ENCODE measurements around the gene PRKG1. TPM values are rescaled to one million over a fixed set of nuclear protein-coding genes. Genes with fewer than 3 reads are reported as not detected.

The PRKG1 gene
- total RNA-seq, 1 experiment from 2014 or later, result 10.4 TPM

DNA sequence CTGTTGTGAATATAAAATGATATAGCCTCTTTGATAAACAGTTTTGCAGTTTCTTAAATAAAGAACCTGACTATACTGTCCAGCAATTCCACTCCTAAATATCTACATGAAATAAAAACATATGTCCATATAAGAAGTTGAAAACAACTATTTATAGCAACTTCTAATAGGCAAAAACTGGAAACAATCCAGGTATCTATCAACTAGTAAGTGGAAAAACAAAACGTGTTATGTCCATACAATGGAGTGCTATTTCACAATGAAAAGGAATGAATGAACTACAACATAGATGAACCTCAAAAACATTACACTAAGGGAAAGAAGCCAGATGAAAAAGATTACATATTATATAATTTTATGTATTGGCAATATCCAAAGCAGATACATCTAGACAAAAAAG lies 356.2 kb downstream of the PRKG1 start:
- Histone ChIP-seq H4K91ac (ENCODE audit: insufficient read length, low read depth, low read length) (no peak overlapping the region), H3T11ph (ENCODE audit: low read length) (no peak overlapping the region), H3K9ac (ENCODE audit: extremely low read depth, insufficient read length, low read length) (no peak overlapping the region), H3K79me2 (ENCODE audit: insufficient read depth, low read length) (no peaks in the 10 kb centered on the region), H2AK5ac (ENCODE audit: insufficient read length, low read length) (no peak overlapping the region), H4K20me1 (ENCODE audit: control insufficient read depth, insufficient read depth, insufficient read length) (no peaks in the 10 kb centered on the region), H3K9me3 (ENCODE audit: control insufficient read depth, low read depth, low read length) (no peaks in the 10 kb centered on the region), H2BK15ac (ENCODE audit: low read depth, low read length) (no peak overlapping the region), H3K56ac (ENCODE audit: insufficient read length, low read depth, low read length) (no peak overlapping the region), H3K27ac (ENCODE audit: insufficient read length, low read depth, low read length) (no peak overlapping the region), H2BK5ac (ENCODE audit: insufficient read length, low read length) (no peak overlapping the region), H3K14ac (ENCODE audit: insufficient read depth, low read length) (no peak overlapping the region), H3K23me2 (ENCODE audit: insufficient read length, low read depth, low read length, poor library complexity, severe bottlenecking) (no peaks in the 10 kb centered on the region), H3K27me3 (ENCODE audit: insufficient read depth, low read length) (no peaks in the 10 kb centered on the region), H2AFZ (ENCODE audit: low read length) (no peak overlapping the region), H3K4me1 (ENCODE audit: insufficient read depth, low read length) (peaks cover under 1% of the 10 kb centered on the region; the same call in 1 of the 2 replicates), H2BK20ac (ENCODE audit: low read depth, low read length, poor library complexity, severe bottlenecking) (no peak overlapping the region), H3K4me2 (ENCODE audit: insufficient read depth, insufficient read length, low read length) (no peak overlapping the region), H2BK12ac (ENCODE audit: insufficient read length, low read depth, low read length) (no peak overlapping the region), H3K23ac (ENCODE audit: insufficient read length, low read depth, low read length) (no peak overlapping the region), H4K8ac (replicated peaks; ENCODE audit: insufficient read length, low read depth, low read length) (no peak overlapping the region), H2BK120ac (ENCODE audit: low read depth, low read length, poor library complexity, severe bottlenecking) (no peak overlapping the region), H3K18ac (ENCODE audit: insufficient read length, low read depth, low read length) (no peak overlapping the region), H3K4ac (ENCODE audit: low read depth, low read length) (no peak overlapping the region), H4K5ac (ENCODE audit: insufficient read length, low read depth, low read length) (no peak overlapping the region), H3K79me1 (ENCODE audit: insufficient read depth, low read depth, low read length, poor library complexity, severe bottlenecking) (no peaks in the 10 kb centered on the region)
- no peak overlapping the region for H3K27ac Mint-ChIP-seq
- H3K36me3 Mint-ChIP-seq (ENCODE audit: insufficient read depth in 1 of 3, low read depth in 3 of 3), result no peaks in the 10 kb centered on the region
- no peaks in the 10 kb centered on the region for H3K9me3 Mint-ChIP-seq
- H3K4me1 Mint-ChIP-seq, result peaks cover 8% of the 10 kb centered on the region in 2 experiments
- WGBS (ENCODE audit: extremely low coverage, insufficient read length, low lambda C conversion rate), result no CpG with 5 or more reads among the region's 1 CpG
- TF ChIP-seq, protein P1, sequence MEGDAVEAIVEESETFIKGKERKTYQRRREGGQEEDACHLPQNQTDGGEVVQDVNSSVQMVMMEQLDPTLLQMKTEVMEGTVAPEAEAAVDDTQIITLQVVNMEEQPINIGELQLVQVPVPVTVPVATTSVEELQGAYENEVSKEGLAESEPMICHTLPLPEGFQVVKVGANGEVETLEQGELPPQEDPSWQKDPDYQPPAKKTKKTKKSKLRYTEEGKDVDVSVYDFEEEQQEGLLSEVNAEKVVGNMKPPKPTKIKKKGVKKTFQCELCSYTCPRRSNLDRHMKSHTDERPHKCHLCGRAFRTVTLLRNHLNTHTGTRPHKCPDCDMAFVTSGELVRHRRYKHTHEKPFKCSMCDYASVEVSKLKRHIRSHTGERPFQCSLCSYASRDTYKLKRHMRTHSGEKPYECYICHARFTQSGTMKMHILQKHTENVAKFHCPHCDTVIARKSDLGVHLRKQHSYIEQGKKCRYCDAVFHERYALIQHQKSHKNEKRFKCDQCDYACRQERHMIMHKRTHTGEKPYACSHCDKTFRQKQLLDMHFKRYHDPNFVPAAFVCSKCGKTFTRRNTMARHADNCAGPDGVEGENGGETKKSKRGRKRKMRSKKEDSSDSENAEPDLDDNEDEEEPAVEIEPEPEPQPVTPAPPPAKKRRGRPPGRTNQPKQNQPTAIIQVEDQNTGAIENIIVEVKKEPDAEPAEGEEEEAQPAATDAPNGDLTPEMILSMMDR (conservative IDR thresholded peaks at IDR 0.05), result no peak
- no peak for DNase-seq
- H3K4me3 Mint-ChIP-seq, result no peak overlapping the region
- no peaks in the 10 kb centered on the region for H3K27me3 Mint-ChIP-seq (ENCODE audit: low read depth)

Data from H9 (cell line).